HL-60/S4 treated with phorbol 12-myristate 13-acetate at 8.2 ng/mL for 4 days and 3 days (cell line): ENCODE results near the gene IGSF6.
"Not testable (repeated sequence)": the region's sequence is repeated elsewhere in the genome, so short reads cannot be mapped to it uniquely, and the experiment has no call there.

Experiments used
- in situ Hi-C: fragments of 300-500 bp; cut with MboI; formaldehyde crosslinking; loops from 2 replicates; pipeline ENCODE4 v1.15.0; 2022; ENCODE audit warnings: low sequenced_read_pairs

Gene IGSF6

DNA sequence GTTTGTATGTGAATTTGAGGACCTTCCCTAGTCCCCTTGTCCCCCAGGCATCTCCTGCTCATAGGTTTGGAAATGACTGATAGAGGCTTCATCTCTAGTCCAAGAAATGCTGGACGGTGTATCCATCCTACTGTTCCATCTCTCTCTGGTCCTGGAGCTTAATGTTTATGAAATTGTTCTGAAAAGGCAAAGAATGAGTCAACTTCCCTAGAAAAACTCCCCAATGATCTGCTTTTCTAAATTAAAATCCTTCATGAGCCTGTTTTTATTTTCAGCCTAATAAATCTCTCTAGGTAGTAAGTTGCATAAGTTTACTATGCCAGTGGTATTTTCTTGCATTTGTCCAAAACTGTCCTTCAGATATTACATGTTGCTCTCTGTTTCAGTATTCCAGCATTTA is 2.1 kb upstream of the IGSF6 start:
- in situ Hi-C loops = no loop called here

DNA sequence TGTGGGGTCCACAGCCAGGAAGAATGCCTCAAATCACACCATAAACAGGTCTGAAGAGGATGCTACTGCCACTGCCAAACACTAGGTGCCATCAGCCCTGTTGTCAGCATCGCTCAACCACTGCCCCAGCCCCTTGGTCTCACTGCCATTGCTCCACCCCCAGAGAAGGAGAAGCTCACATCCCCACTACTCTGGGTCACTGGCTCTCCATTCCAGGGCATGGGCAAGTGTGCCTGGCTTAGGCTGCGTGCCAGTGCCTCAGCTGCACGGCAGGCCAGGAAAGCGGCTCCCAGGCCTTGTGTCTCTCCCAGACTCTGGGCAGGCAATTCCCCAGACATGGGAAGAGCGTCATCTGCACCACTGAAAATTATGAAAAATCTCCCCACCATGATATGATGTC is 1.2 kb upstream of the IGSF6 start:
- in situ Hi-C loops = no loop called here

DNA sequence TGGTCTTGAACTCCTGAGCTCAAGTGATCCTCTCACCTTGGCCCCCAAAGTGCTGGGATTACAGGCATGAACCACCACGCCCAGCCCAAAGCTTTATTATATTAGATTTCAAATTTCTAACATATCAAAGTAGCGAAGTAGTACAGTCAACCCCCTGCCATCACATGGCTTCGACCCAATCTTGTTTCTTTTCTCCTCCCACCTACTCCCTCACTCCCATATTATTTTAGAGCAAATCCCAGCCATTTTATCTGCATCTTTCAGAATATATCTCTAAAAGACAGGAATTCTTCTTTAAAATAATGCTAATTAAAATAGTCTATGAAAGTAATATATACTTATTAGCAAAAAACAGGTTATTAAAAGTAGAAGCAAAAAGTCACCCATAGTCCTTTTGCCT is 893 bp downstream of the IGSF6 start:
- in situ Hi-C loops = no loop called here

DNA sequence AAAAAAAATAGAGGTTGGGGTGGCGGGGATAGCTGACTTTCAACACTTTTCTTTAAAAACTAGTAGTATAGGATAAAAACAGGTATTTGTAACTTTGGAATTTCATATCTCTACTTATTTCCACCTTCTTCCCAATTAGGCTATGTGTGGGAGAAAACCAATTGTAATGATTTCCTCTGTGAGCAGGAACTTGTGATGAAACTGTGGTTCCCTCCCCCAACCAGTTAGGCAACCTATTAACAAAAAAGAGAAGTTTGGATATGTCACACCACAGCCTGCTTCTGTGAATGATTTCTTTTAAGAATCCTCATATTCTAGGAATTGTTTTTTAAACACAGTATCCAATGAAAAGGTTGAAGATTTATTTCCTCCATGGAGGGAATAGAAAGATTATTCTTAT is 1.9 kb downstream of the IGSF6 start:
- in situ Hi-C loops = no loop called here

- in situ Hi-C loops = not testable (repeated sequence)
These were observed 2.5 kb downstream of the IGSF6 start for GRCh38 chr16:21649826-21650406.

DNA sequence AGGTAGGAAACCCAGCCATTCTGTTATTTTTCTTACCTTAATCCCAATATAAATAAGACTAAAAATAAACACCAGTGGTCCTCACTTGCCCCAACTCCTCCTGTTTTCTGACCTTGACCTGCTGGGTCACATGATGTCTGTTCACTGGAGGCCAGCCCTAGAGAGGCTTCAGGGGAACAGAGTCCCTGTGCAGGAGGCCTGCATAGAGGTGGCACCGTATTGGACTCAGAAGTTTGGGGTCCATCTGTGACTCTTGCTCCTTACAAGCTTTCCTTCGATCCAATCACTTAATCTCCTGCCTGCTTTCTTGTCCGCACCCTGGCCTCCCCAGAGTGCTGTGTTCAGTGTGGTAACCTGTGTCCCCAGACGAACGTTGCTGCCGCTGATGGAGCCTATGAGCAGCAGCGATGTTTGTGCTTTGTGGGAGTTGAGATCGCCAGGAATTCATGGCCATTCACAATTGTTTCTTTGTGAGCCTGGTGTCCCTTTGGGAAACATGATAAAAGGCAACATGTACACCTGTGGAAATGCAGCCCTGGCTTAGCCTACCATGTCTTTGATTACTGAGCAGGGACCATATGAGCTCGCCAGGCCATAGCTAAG is 4.7 kb downstream of the IGSF6 start:
- in situ Hi-C loops = no loop called here

GRCh38 chr16:21646721-21647561 is 5.5 kb downstream of the IGSF6 start:
- in situ Hi-C loops = no loop called here

DNA sequence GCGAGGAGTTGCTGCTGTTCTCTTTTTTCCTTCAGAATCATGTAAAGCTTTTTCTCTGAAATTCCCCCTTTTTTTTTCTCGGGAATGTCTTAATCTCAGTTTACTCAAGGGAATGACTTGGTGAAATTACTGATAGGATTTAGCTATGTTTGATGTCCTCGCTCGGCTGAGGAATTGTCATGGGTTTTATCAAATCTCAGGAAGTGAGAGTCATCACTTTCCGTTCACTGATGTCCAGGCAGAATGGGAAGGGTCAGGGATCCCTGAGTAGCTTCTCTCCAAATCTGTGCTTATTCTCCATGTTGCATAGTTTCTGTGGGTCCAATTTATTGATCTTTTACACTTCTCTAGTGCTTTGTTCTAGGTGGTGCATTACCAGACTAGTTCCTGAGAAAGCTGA is 6.3 kb downstream of the IGSF6 start:
- in situ Hi-C loops = no loop called here

GRCh38 chr16:21645261-21645721 is 7.1 kb downstream of the IGSF6 start:
- in situ Hi-C loops = no loop called here

DNA sequence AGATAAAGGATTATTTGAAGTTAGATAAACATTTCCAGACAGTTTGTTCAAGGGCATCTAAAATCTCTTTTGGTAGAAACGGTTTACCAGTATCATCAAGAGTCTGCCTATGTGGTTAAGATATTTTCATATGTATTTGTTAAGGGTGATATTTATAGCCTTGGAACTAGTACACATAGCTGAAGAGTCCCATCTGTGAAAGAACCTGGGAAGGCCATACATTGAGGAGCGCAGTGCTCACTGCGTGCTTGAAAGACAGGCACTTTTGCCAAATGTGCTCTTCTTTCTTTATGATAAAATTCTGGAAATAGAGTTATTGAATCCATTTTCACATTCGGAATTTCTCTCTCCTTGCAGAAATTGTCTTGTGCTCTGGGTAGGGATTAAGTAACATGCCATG is 7.7 kb downstream of the IGSF6 start:
- in situ Hi-C loops = no loop called here

- in situ Hi-C loops = no loop called here
These were observed 8.6 kb downstream of the IGSF6 start for GRCh38 chr16:21643785-21644184.

DNA sequence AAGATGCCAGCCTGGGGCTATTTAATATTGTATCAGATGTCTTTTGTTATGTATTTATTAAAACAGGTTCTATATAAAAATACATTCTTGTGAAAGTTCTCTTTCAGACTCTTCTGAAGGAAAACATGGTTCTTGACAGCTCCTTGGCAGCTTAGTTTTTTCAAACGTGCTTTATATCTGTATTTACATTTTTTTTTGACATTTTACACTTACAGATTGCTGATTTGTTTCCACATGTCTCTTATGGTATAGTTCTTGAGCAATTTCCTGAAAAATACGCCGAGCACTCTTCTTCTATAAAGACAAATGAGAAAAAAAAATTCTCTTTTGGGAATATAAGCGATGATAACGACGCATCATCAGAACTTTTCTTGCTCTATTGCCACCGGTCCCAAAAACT is 9.5 kb downstream of the IGSF6 start:
- in situ Hi-C loops = no loop called here

DNA sequence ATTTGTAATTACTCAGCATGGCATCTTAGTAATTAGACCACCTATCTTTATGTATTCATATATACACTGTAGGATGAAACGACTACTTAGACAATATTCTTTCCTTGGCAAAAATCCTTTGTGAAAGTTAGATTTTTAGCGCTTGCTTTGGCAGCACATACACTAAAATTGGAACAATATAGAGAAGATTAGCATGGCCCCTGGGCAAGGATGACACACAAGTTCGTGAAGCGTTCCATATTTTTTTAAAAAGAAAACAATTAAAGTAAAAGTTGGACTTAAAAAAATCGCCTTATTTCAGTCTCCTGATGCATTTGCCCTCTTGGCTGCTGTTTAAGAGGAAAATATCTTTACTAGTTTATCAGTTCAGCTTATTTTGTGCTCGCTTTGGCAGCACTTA is 10.5 kb downstream of the IGSF6 start:
- in situ Hi-C loops = no loop called here

DNA sequence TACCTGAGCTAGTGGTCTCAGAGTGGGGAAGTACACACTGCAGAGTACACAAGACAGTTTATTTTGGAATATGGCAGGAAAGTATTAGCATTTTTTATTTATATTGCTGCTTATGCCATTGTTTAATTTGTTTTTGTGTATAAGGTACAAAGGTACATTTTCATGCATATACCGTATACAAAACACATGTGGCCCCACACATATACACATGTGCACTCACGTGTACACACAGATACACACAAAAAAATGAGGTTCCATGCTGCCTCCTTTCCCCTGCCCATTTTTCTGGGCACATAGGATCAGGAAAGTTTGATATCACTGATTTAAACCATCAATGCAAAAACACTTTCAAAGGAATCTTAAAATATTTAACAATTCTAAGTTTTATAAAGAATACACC is 12.9 kb downstream of the IGSF6 start:
- in situ Hi-C loops = no loop called here

- in situ Hi-C loops = no loop called here
These were observed 13.8 kb downstream of the IGSF6 start for GRCh38 chr16:21638573-21638975.

- in situ Hi-C loops = no loop called here
These were observed 15.1 kb downstream of the IGSF6 start for GRCh38 chr16:21637032-21637968.

- in situ Hi-C loops = not testable (repeated sequence)
These were observed 16.7 kb downstream of the IGSF6 start for GRCh38 chr16:21635694-21636093.

DNA sequence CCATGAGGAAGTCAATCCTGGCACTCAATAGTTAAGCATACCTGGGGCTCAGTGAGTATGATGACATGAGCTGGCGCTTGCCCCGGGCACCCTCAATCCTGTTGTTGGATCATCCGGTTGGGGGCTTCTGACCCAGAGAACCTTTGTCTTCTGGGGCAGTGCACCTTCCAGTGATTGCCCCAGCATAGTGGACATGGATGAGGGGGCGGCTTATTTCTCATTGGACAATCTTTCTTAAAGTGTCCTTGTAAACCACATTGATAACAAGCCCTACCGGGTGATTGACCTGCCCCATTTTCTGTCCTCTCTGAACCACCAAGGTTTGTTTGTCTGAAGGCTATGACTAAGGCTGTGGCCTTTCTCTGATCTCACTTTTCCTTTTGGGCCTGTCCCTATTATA is 18.2 kb downstream of the IGSF6 start:
- in situ Hi-C loops = no loop called here

DNA sequence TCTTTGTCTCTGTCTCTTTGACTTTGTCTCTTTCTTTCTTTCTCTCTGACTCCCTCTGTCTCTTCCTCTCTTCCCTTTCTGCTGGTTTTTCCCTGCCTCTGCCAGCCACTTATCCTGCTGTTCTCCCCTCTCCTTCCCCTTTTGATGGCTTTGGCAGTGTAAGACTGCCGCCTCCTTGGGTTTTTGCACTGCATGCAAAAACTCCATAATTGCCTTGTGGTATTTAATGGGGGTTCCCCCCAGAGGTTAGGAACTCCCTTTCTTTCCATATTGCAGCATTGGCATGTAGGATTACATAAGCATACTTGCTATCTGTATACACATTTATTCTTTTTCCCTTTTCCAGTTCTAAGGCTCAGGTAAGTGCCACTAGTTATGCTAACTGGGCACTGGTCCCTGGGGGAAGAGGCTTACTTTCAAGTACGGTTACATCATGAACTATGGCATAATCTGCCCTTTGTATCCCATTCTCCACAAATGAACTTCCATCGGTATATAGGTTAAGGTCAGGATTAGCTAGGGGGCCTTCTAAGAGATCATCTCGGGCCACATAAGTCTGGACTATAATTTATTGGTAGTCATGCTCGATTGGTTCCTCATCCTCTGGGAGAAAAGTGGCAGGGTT is 20.3 kb downstream of the IGSF6 start:
- in situ Hi-C loops = not testable (repeated sequence)

DNA sequence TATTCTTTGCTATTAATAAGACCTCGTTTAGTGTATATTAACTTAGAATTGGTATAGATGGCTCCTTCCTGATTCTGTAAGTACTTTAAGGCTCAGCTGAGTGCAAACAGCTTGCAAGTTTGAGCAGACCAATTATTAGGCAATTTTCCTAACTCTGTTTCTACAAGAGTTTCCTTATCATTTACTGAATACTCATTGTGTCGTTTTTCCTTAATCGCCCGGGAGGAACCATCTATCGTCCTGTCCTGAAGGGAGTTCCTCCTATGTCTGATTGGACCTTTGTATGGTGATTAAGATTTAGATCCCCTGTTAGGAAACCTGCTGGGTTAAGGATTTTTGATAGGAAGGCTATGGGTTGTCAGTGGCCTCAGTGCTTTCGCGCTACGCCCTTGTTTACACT is 21.0 kb downstream of the IGSF6 start:
- in situ Hi-C loops = not testable (repeated sequence)

DNA sequence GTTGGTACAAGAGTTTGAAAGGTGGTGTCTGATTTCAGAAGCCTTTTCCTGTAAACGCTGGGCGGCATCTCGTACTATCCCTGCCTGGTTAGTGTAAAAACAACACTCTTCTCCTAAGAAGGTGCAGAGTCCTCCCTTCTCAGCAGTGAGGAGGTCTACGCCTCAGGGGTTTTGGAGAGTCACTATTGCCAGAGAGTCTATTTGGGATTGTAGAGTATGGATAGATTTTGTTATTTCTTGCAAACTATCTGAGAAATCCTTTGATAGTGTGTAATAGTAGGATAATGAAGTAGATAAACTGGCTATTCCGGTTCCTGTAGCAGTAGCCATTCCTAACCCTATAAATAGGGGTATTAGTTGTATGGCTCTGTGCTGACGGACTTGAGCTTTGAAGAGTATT is 21.5 kb downstream of the IGSF6 start:
- in situ Hi-C loops = not testable (repeated sequence)
